Measurements from ENCODE around the gene CDHR1. TPM values are rescaled to one million over a fixed set of nuclear protein-coding genes. Genes with fewer than 3 reads are reported as not detected.
A peak's percentile ranks its signal among the peaks of the same experiment; 100 is the strongest.

The CDHR1 gene
- total and polyA plus RNA-seq, 4 donors = 0.07 to 0.51 (median 0.14) TPM

DNA sequence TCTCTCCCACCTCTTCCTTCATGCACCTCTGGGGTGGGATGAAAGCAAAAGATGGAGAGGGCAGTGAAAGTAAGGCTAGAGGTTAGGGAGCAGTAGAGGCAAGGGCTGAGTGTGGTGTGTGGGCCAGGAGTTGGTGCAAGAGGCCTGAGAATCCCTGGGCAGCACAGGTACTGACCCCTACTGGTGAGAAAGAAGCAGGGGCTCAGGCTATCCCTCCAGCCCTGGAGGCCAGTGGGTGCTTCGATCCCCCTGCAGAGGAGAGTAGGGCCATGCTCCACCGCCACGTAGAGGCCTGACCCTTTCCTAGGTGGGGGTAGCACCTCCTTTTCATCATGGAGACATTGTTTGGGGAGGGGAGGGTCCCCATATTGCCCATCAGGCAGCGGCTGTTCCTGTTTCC, 9.8 kb downstream of the CDHR1 start:
- Histone ChIP-seq H3K9me3 (ENCODE audit: control insufficient read depth in 4 of 4, low read length in 3 of 4) (no peaks in the 10 kb centered on the region), H3K36me3 (ENCODE audit: control insufficient read depth in 4 of 4, insufficient read depth in 3 of 4, low read depth in 1 of 4, low read length in 3 of 4) (no peaks in the 10 kb centered on the region), H3K4me1 (ENCODE audit: control insufficient read depth in 4 of 4, insufficient read depth in 4 of 4, low read length in 3 of 4) (no peaks in the 10 kb centered on the region), H3K27ac (ENCODE audit: low read depth in 1 of 2, low read length in 2 of 2) (no peak overlapping the region), H3K27me3 (ENCODE audit: control insufficient read depth in 4 of 4, insufficient read depth in 4 of 4, low read length in 3 of 4) (peaks cover 0 to 6% (median 0%) of the 10 kb centered on the region in 4 donors), H3K9ac (ENCODE audit: low read depth in 1 of 2, low read length in 2 of 2) (no peak overlapping the region), H3K4me3 (ENCODE audit: low read depth in 1 of 3, low read length in 3 of 3) (no peak overlapping the region)
- DNase-seq (ENCODE audit: low spot score) = no peak
- WGBS = 88% methylated on average over 4 of the region's 4 CpGs
- no peak for TF ChIP-seq TAF1 (conservative IDR thresholded peaks at IDR 0.05)

GRCh38 chr10:84204610-84205009, 10.3 kb downstream of the CDHR1 start:
- no peak overlapping the region for H3K9ac ChIP-seq (ENCODE audit: low read depth in 1 of 2, low read length in 2 of 2)

DNA sequence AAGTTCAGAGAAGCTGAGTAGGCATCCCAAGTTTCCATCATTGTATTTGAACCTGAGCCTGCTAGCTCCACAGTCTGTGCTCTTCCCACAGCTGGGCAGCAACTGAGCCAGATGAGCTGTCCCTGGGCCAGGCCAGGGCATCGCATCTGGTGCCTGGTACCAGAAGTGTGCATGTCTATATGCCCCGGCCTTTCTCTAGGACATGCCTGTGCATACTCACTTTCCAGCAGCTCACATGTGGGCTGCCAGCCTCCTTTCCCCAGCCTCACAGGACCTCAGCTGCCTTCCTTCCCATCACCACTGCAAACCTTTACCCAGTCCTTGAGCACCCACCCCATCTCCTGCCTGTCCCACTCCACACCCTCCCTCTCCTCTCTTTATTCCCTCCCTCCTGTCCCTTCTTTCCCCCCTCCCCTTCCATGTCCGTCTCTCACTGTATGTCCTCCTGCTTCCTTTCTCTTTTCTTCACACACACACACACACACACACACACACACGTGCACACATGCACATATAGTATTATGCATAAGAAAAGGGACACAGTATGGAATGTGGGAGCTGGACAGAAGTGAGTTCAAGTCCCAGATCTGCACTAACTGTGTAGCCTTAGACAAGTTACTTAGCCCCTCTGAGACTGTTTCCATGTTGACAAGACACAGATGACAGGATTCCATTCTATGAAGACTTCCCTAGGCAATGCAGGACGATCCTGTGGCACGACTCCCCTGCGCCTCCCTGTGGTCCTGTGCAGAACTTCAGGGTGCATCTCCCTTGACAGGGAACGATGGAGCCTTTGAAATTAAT, 10.9 kb downstream of the CDHR1 start:
- H3K27me3 ChIP-seq (ENCODE audit: control insufficient read depth in 4 of 4, insufficient read depth in 4 of 4, low read length in 3 of 4) = peaks cover 0 to 6% (median 0%) of the 10 kb centered on the region in 4 donors
- no peak overlapping the region for H3K27ac ChIP-seq (ENCODE audit: low read depth in 1 of 2, low read length in 2 of 2)
- WGBS = 38% methylated on average over 8 of the region's 8 CpGs
- no peaks in the 10 kb centered on the region for H3K36me3 ChIP-seq (ENCODE audit: control insufficient read depth in 4 of 4, insufficient read depth in 3 of 4, low read depth in 1 of 4, low read length in 3 of 4)
- peak; percentile 62 for DNase-seq (ENCODE audit: low spot score)
- no peaks in the 10 kb centered on the region for H3K4me1 ChIP-seq (ENCODE audit: control insufficient read depth in 4 of 4, insufficient read depth in 4 of 4, low read length in 3 of 4)
- no peak overlapping the region for H3K9ac ChIP-seq (ENCODE audit: low read depth in 1 of 2, low read length in 2 of 2)
- TF ChIP-seq, protein P1, sequence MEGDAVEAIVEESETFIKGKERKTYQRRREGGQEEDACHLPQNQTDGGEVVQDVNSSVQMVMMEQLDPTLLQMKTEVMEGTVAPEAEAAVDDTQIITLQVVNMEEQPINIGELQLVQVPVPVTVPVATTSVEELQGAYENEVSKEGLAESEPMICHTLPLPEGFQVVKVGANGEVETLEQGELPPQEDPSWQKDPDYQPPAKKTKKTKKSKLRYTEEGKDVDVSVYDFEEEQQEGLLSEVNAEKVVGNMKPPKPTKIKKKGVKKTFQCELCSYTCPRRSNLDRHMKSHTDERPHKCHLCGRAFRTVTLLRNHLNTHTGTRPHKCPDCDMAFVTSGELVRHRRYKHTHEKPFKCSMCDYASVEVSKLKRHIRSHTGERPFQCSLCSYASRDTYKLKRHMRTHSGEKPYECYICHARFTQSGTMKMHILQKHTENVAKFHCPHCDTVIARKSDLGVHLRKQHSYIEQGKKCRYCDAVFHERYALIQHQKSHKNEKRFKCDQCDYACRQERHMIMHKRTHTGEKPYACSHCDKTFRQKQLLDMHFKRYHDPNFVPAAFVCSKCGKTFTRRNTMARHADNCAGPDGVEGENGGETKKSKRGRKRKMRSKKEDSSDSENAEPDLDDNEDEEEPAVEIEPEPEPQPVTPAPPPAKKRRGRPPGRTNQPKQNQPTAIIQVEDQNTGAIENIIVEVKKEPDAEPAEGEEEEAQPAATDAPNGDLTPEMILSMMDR (IDR thresholded peaks at IDR 0.05; ENCODE audit: low read depth, low read length, missing input control) = peak; percentile 58
- TF ChIP-seq YY1 (IDR thresholded peaks at IDR 0.05) = no peak
- TF ChIP-seq EGR1 (IDR thresholded peaks at IDR 0.05; ENCODE audit: low read depth in 2 of 2) = no peak
- TF ChIP-seq RAD21 (IDR thresholded peaks at IDR 0.05) = peak; percentile 50 to 73
- no peak overlapping the region for H3K4me3 ChIP-seq (ENCODE audit: low read depth in 1 of 3, low read length in 3 of 3)
- H3K9me3 ChIP-seq (ENCODE audit: control insufficient read depth in 4 of 4, low read length in 3 of 4) = no peaks in the 10 kb centered on the region

More at GRCh38 chr10:84204610-84205009, 10.3 kb downstream of the CDHR1 start:
- Histone ChIP-seq H3K27ac (ENCODE audit: low read depth in 1 of 2, low read length in 2 of 2) (no peak overlapping the region), H3K36me3 (ENCODE audit: control insufficient read depth in 4 of 4, insufficient read depth in 3 of 4, low read depth in 1 of 4, low read length in 3 of 4) (no peaks in the 10 kb centered on the region), H3K4me3 (ENCODE audit: low read depth in 1 of 3, low read length in 3 of 3) (no peak overlapping the region), H3K27me3 (ENCODE audit: control insufficient read depth in 4 of 4, insufficient read depth in 4 of 4, low read length in 3 of 4) (peaks cover 0 to 6% (median 0%) of the 10 kb centered on the region in 4 donors), H3K9me3 (ENCODE audit: control insufficient read depth in 4 of 4, low read length in 3 of 4) (no peaks in the 10 kb centered on the region), H3K4me1 (ENCODE audit: control insufficient read depth in 4 of 4, insufficient read depth in 4 of 4, low read length in 3 of 4) (no peaks in the 10 kb centered on the region)
- no peak for DNase-seq (ENCODE audit: low spot score)
- TF ChIP-seq TAF1 (conservative IDR thresholded peaks at IDR 0.05) = no peak
- no peak for TF ChIP-seq HNF4G (IDR thresholded peaks at IDR 0.05)
- no peak for TF ChIP-seq FOXA1 (IDR thresholded peaks at IDR 0.05)
- TF ChIP-seq NR2F2 (IDR thresholded peaks at IDR 0.05) = no peak
- TF ChIP-seq RXRA (IDR thresholded peaks at IDR 0.05) = no peak
- TF ChIP-seq YY1 (IDR thresholded peaks at IDR 0.05) = no peak
- no peak for TF ChIP-seq EGR1 (IDR thresholded peaks at IDR 0.05; ENCODE audit: low read depth in 2 of 2)
- 89% methylated on average over 4 of the region's 4 CpGs for WGBS

DNA sequence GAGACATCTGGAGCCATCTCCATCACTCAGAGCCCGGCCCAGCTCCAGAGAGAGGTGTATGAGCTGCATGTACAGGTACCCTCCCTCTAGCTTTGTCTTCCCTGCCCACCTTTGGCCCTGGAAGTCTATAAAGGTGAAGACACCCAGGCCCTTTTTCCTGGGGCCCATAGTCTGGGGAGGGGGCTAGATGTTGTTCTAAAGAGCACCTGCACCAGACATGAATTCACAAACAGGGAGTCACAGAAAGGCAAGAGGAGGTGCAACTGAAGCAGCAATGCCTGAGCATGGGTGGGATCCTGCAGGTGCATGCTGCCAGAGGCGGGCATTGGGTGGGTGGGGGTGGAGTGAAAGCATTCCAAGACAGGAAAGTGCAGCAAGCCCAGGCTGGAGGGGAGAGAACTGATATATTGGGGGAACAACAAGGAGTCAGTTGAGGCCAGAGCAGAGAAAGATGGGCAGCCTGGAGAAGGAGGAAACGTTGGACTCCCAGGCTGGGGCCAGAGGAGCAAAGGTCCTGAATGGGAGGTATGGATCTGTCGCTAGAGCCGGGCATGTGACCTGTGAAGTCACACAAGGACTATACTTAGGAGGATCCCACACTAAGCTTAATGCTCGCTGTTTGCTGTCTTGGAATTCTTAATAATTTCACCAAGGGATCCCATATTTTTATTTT, 11.7 kb downstream of the CDHR1 start:
- TF ChIP-seq EGR1 (IDR thresholded peaks at IDR 0.05; ENCODE audit: low read depth in 2 of 2) (no peak), FOXA2 (IDR thresholded peaks at IDR 0.05) (no peak), YY1 (IDR thresholded peaks at IDR 0.05) (no peak), SP1 (IDR thresholded peaks at IDR 0.05) (no peak), GABPA (IDR thresholded peaks at IDR 0.05 in 1 of 2, conservative IDR thresholded peaks at IDR 0.05 in 1 of 2) (no peak)
- TF ChIP-seq, protein P1 (IDR thresholded peaks at IDR 0.05; ENCODE audit: low read depth, low read length, missing input control) = no peak
- Histone ChIP-seq H3K27ac (ENCODE audit: low read depth in 1 of 2, low read length in 2 of 2) (no peak overlapping the region), H3K4me3 (ENCODE audit: low read depth in 1 of 3, low read length in 3 of 3) (no peak overlapping the region), H3K36me3 (ENCODE audit: control insufficient read depth in 4 of 4, insufficient read depth in 3 of 4, low read depth in 1 of 4, low read length in 3 of 4) (no peaks in the 10 kb centered on the region), H3K4me1 (ENCODE audit: control insufficient read depth in 4 of 4, insufficient read depth in 4 of 4, low read length in 3 of 4) (no peaks in the 10 kb centered on the region), H3K9me3 (ENCODE audit: control insufficient read depth in 4 of 4, low read length in 3 of 4) (no peaks in the 10 kb centered on the region), H3K27me3 (ENCODE audit: control insufficient read depth in 4 of 4, insufficient read depth in 4 of 4, low read length in 3 of 4) (peaks cover 0 to 6% (median 0%) of the 10 kb centered on the region in 4 donors), H3K9ac (ENCODE audit: low read depth in 1 of 2, low read length in 2 of 2) (no peak overlapping the region)
- DNase-seq (ENCODE audit: low spot score) = no peak
- whole genome bisulfite sequencing = 57% methylated on average over 6 of the region's 6 CpGs

Measured in liver (tissue), 9 donors.